GM12878 (cell line): ENCODE results near the gene FBXL17. TPM values are rescaled to one million over a fixed set of nuclear protein-coding genes. Genes with fewer than 3 reads are reported as not detected.

Experiments
- ATAC-seq: fragments of 200-7000 bp; cut with Tn5 transposase; 3 replicates; pipeline ENCODE4 v1.9.1; 2020; ENCODE audit warnings: mild to moderate bottlenecking, moderate library complexity
- BruUV-seq: library from RNA; stranded (reverse); fragments of 400-500 nt; replicated peaks from 2 replicates; lab custom pipeline; 2021; lab: Mats Ljungman, UMichigan
- CTCF ChIA-PET: fragments of 300-600 bp; sonication (Branson Sonifier 250); formaldehyde crosslinking; extraction: SDS; loops from one replicate; lab custom pipeline; 2021; ENCODE audit warnings: inconsistent platforms; lab: Yijun Ruan, JAX
- POLR2A ChIA-PET: fragments of 350-600 bp; formaldehyde crosslinking; extraction: SDS; loops from one replicate; lab custom pipeline; 2021; ENCODE audit warnings: inconsistent platforms; lab: Charles Lee
- RAD21 ChIA-PET: fragments of 300-600 bp; sonication (Branson Sonifier 250); formaldehyde crosslinking; loops from one replicate; lab custom pipeline; 2023; ENCODE audit warnings: antibody characterized with exemption; ENCODE audit not compliant: unreplicated experiment; lab: Charles Lee
- SMC1A ChIA-PET: fragments of 300-600 bp; sonication (Branson Sonifier 250); formaldehyde crosslinking; loops from one replicate; lab custom pipeline; 2023; ENCODE audit not compliant: unreplicated experiment, uncharacterized antibody; lab: Charles Lee
- DNase-seq: peaks from one replicate; pipeline ENCODE4 v3.0.0-alpha.2; 2011; ENCODE audit warnings: low read depth, low spot score
- FAIRE-seq: peaks from 3 replicates; lab custom pipeline; 2011; peaks lifted over from hg19 to GRCh38; lab: Jason Lieb, UNC
- H2AFZ ChIP-seq: 2 replicates; pipeline ENCODE4 v1.6.0; 2011; ENCODE audit warnings: low read depth, low read length, control low read depth; ENCODE audit not compliant: control insufficient read depth
- H3K27ac ChIP-seq: 2 replicates; pipeline ENCODE4 v1.5.1; 2011; ENCODE audit warnings: control low read depth; ENCODE audit not compliant: control insufficient read depth, insufficient read depth
- H3K27me3 ChIP-seq, 2 experiments: replicated peaks in 1 of 2; 2 replicates each; pipeline versions ENCODE4 v1.6.0 to v1.6.1; 2011; ENCODE audit warnings: low read length in 1 of 2; ENCODE audit not compliant: control insufficient read depth in 2 of 2, insufficient read depth in 2 of 2
- H3K36me3 ChIP-seq, 2 experiments: 2 replicates each; pipeline ENCODE4 v1.5.1; 2011; ENCODE audit warnings: low read length in 1 of 2; ENCODE audit not compliant: control insufficient read depth in 2 of 2, insufficient read depth in 2 of 2
- H3K4me1 ChIP-seq: 2 replicates; pipeline ENCODE4 v1.6.1; 2011; ENCODE audit warnings: mild to moderate bottlenecking, low read length, moderate library complexity, mixed read lengths; ENCODE audit not compliant: control insufficient read depth, insufficient read depth
- H3K4me2 ChIP-seq: 2 replicates; pipeline ENCODE4 v1.6.0; 2011; ENCODE audit warnings: control low read depth; ENCODE audit not compliant: control insufficient read depth, insufficient read depth
- H3K4me3 ChIP-seq: fragments of 200-600 bp; sonication (generic); 2 replicates; pipeline ENCODE4 v1.5.1; 2016
- H3K79me2 ChIP-seq: 2 replicates; pipeline ENCODE4 v1.6.0; 2011; ENCODE audit warnings: low read length; ENCODE audit not compliant: control insufficient read depth, insufficient read depth
- H3K9ac ChIP-seq: 2 replicates; pipeline ENCODE4 v1.8.0; 2011; ENCODE audit warnings: low read length, control low read depth, mixed read lengths; ENCODE audit not compliant: control insufficient read depth, insufficient read depth
- H3K9me3 ChIP-seq: replicated peaks from 3 replicates; pipeline ENCODE4 v1.5.1; 2011; ENCODE audit warnings: mild to moderate bottlenecking, low read length; ENCODE audit not compliant: control insufficient read depth, insufficient read depth
- H4K20me1 ChIP-seq: 2 replicates; pipeline ENCODE4 v1.6.0; 2011; ENCODE audit not compliant: control insufficient read depth, insufficient read depth
- BHLHE40 ChIP-seq, 2 experiments: fragments of 450-650 bp in 1 of 2; IDR thresholded peaks; 2 replicates each; pipeline ENCODE4 v1.6.1; 2011 to 2017; ENCODE audit warnings: low read depth in 2 of 2, borderline replicate concordance in 1 of 2, improper control_type of control experiment in 1 of 2, low read length in 1 of 2, mild to moderate bottlenecking in 1 of 2
- CEBPB ChIP-seq, 2 experiments: fragments of 150-350 bp in 1 of 2; IDR thresholded peaks; 2 replicates each; pipeline ENCODE4 v1.6.1; 2012 to 2014; ENCODE audit warnings: low read depth in 2 of 2, low read length in 2 of 2, borderline replicate concordance in 1 of 2, inconsistent platforms in 1 of 2
- CHD1 ChIP-seq: IDR thresholded peaks from 2 replicates; pipeline ENCODE4 v1.6.1; 2012; ENCODE audit warnings: low read depth, low read length, improper control_type of control experiment
- LARP7 ChIP-seq: fragments of 450-650 bp; IDR thresholded peaks from 2 replicates; pipeline ENCODE4 v1.6.1; 2017; ENCODE audit warnings: mild to moderate bottlenecking
- MYC ChIP-seq: IDR thresholded peaks from 2 replicates; pipeline ENCODE4 v1.6.1; 2011; ENCODE audit warnings: mild to moderate bottlenecking, low read length, moderate library complexity, inconsistent platforms; ENCODE audit not compliant: insufficient read depth, insufficient replicate concordance, insufficient read length, severe bottlenecking
- NR2C2 ChIP-seq: IDR thresholded peaks from 2 replicates; pipeline ENCODE4 v1.6.1; 2011; ENCODE audit warnings: borderline replicate concordance, low read depth; ENCODE audit not compliant: control insufficient read depth, insufficient read length
- SUZ12 ChIP-seq: fragments of 200-600 bp; sonication (generic); IDR thresholded peaks from one replicate; pipeline ENCODE4 v1.6.1; 2018; ENCODE audit warnings: antibody characterized with exemption, mild to moderate bottlenecking; ENCODE audit not compliant: unreplicated experiment
- TCF3 ChIP-seq: IDR thresholded peaks from 2 replicates; pipeline ENCODE4 v1.6.1; 2012; ENCODE audit warnings: low read depth, mild to moderate bottlenecking, low read length, borderline replicate concordance; ENCODE audit not compliant: insufficient read depth
- ZBED1 ChIP-seq: IDR thresholded peaks from 2 replicates; pipeline ENCODE4 v1.6.1; 2016; ENCODE audit warnings: borderline replicate concordance
- ZNF207 ChIP-seq: fragments of 450-650 bp; IDR thresholded peaks from 2 replicates; pipeline ENCODE4 v1.6.1; 2014; ENCODE audit warnings: antibody characterized with exemption, mild to moderate bottlenecking, borderline replicate concordance
- ZNF217 ChIP-seq: fragments of 450-650 bp; IDR thresholded peaks from 2 replicates; pipeline ENCODE4 v1.6.1; 2017; ENCODE audit warnings: antibody characterized with exemption, mild to moderate bottlenecking
- ZNF274 ChIP-seq: IDR thresholded peaks from one replicate; pipeline ENCODE4 v1.8.0; 2011; ENCODE audit not compliant: insufficient read length, insufficient read depth
- WGBS: methylation state at CpG from one replicate; pipeline ENCODE4 v1.1.6; 2016; ENCODE audit warnings: low lambda C conversion rate; ENCODE audit not compliant: insufficient replicate concordance, insufficient coverage; ENCODE audit errors: missing lambda C conversion rate; 5-methylcytosine and 5-hydroxymethylcytosine counted together
- in situ Hi-C: fragments of 300-500 bp; cut with MboI; formaldehyde crosslinking; loops from 9 replicates; pipeline ENCODE4 v1.14.3; 2018; ENCODE audit warnings: mixed read lengths
- intact Hi-C: fragments of 100-400 bp; cut with micrococcal nuclease; formaldehyde crosslinking; loops from one replicate; pipeline ENCODE4 v1.14.2; 2022; ENCODE audit not compliant: unreplicated experiment
- polyA plus RNA-seq, 11 experiments: library from polyadenylated mRNA; depleted of rRNA in 4 of 11; unstranded in 6 of 11; stranded (reverse) in 5 of 11; fragments of >200 nt; fragmentation: Nextera tagmentation in 4 of 11; fragmentation: Illumina TruSeq in 1 of 11; extraction: Ambion mirVana in 4 of 11; extraction: Trizol in 1 of 11; gene quantifications; 1 replicate in 1 of 11; 2 replicates in 10 of 11; pipeline versions ENCODE4 v1.2.1 to v1.2.3, GENCODE V29; 2011 to 2016; ENCODE audit warnings: inconsistent platforms in 2 of 11, missing spikeins in 2 of 11, low read depth in 1 of 11
- total RNA-seq, 4 experiments: library from RNA; depleted of rRNA in 3 of 4; stranded (reverse); fragments of >200 nt in 3 of 4; fragmentation: Illumina TruSeq in 1 of 4; extraction: Trizol in 1 of 4; gene quantifications; 2 replicates each; pipeline versions ENCODE4 v1.2.1 to v1.2.3, GENCODE V29; 2013 to 2021
- TF ChIP-seq, protein P1 (sequence below): fragments of 450-650 bp; IDR thresholded peaks from 2 replicates; pipeline ENCODE4 v1.6.1; 2017; ENCODE audit warnings: antibody characterized with exemption, mild to moderate bottlenecking, moderate library complexity
- TF ChIP-seq, protein P2 (sequence below): fragments of 450-650 bp; IDR thresholded peaks from 2 replicates; pipeline ENCODE4 v1.6.1; 2016; ENCODE audit warnings: mild to moderate bottlenecking
- TF ChIP-seq, protein P3 (sequence below): fragments of 450-650 bp; conservative IDR thresholded peaks from 2 replicates; pipeline ENCODE4 v1.6.1; 2017; ENCODE audit warnings: mild to moderate bottlenecking, moderate library complexity

The FBXL17 gene
- total and polyA plus RNA-seq, 10 of the 15 experiments (the other 5 are each of a cell fraction or from before 2014, with no cell fraction given) = 0.88 to 9.0 (median 4.4) TPM

DNA sequence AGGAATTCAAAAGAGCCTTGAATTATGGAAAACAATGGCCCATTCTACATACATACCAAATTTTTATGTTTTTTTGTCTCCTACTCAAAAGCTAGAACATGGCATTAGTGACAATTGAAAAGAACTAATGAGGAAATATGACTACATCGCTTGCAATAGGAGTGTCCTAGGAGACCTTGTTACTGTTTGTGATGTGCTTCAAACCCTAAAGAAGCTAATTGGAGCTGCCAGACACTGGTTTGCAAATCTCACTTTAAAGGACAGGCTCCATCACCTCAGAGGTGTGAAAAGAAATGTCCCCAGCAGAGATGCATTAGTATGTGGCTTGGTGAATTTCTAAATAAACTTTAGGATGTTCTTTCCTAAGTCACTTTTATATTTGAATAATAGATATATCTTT lies 356.9 kb downstream of the FBXL17 start:
- Histone ChIP-seq H3K4me1 (no peaks in the 10 kb centered on the region), H3K27ac (no peak overlapping the region), H3K4me2 (no peak overlapping the region), H3K9me3 (no peaks in the 10 kb centered on the region), H3K27me3 (no peaks in the 10 kb centered on the region), H3K36me3 (no peaks in the 10 kb centered on the region), H3K9ac (no peak overlapping the region), H2AFZ (no peak overlapping the region), H3K4me3 (no peak overlapping the region), H4K20me1 (no peaks in the 10 kb centered on the region), H3K79me2 (no peaks in the 10 kb centered on the region)
- FAIRE-seq (no peak), ATAC-seq (no peak), DNase-seq (no peak)
- POLR2A ChIA-PET = interaction anchor here (0.6 kb wide), 1 partner anchor 263 kb away, joined by 3 read pairs; no protein-coding TSS in a partner anchor
- TF ChIP-seq MYC (no peak), BHLHE40 (IDR thresholded peaks at IDR 0.05; ENCODE audit: borderline replicate concordance in 1 of 2, low read depth in 2 of 2, low read length in 1 of 2) (no peak), LARP7 (no peak), SUZ12 (no peak), TCF3 (no peak), ZBED1 (no peak), ZNF274 (no peak), CHD1 (no peak), ZNF217 (no peak), CEBPB (IDR thresholded peaks at IDR 0.05; ENCODE audit: borderline replicate concordance in 1 of 2, low read depth in 2 of 2, low read length in 2 of 2) (no peak), ZNF207 (no peak), NR2C2 (no peak)
- TF ChIP-seq, protein P1, sequence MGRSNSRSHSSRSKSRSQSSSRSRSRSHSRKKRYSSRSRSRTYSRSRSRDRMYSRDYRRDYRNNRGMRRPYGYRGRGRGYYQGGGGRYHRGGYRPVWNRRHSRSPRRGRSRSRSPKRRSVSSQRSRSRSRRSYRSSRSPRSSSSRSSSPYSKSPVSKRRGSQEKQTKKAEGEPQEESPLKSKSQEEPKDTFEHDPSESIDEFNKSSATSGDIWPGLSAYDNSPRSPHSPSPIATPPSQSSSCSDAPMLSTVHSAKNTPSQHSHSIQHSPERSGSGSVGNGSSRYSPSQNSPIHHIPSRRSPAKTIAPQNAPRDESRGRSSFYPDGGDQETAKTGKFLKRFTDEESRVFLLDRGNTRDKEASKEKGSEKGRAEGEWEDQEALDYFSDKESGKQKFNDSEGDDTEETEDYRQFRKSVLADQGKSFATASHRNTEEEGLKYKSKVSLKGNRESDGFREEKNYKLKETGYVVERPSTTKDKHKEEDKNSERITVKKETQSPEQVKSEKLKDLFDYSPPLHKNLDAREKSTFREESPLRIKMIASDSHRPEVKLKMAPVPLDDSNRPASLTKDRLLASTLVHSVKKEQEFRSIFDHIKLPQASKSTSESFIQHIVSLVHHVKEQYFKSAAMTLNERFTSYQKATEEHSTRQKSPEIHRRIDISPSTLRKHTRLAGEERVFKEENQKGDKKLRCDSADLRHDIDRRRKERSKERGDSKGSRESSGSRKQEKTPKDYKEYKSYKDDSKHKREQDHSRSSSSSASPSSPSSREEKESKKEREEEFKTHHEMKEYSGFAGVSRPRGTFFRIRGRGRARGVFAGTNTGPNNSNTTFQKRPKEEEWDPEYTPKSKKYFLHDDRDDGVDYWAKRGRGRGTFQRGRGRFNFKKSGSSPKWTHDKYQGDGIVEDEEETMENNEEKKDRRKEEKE = no peak
- TF ChIP-seq, protein P2, sequence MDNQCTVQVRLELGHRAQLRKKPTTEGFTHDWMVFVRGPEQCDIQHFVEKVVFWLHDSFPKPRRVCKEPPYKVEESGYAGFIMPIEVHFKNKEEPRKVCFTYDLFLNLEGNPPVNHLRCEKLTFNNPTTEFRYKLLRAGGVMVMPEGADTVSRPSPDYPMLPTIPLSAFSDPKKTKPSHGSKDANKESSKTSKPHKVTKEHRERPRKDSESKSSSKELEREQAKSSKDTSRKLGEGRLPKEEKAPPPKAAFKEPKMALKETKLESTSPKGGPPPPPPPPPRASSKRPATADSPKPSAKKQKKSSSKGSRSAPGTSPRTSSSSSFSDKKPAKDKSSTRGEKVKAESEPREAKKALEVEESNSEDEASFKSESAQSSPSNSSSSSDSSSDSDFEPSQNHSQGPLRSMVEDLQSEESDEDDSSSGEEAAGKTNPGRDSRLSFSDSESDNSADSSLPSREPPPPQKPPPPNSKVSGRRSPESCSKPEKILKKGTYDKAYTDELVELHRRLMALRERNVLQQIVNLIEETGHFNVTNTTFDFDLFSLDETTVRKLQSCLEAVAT = no peak
- TF ChIP-seq, protein P3, sequence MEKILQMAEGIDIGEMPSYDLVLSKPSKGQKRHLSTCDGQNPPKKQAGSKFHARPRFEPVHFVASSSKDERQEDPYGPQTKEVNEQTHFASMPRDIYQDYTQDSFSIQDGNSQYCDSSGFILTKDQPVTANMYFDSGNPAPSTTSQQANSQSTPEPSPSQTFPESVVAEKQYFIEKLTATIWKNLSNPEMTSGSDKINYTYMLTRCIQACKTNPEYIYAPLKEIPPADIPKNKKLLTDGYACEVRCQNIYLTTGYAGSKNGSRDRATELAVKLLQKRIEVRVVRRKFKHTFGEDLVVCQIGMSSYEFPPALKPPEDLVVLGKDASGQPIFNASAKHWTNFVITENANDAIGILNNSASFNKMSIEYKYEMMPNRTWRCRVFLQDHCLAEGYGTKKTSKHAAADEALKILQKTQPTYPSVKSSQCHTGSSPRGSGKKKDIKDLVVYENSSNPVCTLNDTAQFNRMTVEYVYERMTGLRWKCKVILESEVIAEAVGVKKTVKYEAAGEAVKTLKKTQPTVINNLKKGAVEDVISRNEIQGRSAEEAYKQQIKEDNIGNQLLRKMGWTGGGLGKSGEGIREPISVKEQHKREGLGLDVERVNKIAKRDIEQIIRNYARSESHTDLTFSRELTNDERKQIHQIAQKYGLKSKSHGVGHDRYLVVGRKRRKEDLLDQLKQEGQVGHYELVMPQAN = no peak
- CTCF ChIA-PET = interaction anchor here (1.2 kb wide), 1 partner anchor 15 kb away, joined by 4 read pairs; no protein-coding TSS in a partner anchor
- SMC1A ChIA-PET = interaction anchor here (0.7 kb wide), 1 partner anchor 16 kb away, joined by 3 read pairs; no protein-coding TSS in a partner anchor
- RAD21 ChIA-PET = no interaction called here
- WGBS = 100% methylated on average over 1 of the region's 1 CpG
- intact Hi-C loops (no loop called here), in situ Hi-C loops (no loop called here)
- no TSS peak for BruUV-seq
